ENCODE measurements around the gene PLCXD1.

The PLCXD1 gene

DNA sequence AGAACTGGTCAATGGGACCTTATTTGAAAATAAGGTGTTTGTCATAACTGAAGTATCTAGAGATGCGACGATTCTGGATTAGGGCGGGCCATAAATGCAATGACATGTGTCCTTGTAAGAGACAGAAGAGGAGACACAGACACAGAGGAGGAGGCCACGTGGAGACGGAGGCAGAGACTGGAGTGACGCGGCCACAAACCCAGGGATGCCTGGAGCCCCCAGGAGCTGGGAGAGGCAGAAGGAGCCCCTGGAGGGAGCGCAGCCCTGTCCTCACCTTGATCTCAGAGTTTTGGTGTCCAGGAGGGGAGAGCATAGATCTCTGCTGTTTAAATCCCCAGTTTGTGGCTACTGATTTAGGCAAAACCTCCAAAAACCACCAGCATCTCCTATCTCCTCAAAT, 32.4 kb downstream of the PLCXD1 start:
- Histone ChIP-seq H3K79me1 (ENCODE audit: low read length) (peaks cover 3% of the 10 kb centered on the region), H3K79me2 (ENCODE audit: control insufficient read depth, insufficient read depth, low read length, poor library complexity) (peaks cover 2% of the 10 kb centered on the region), H3K4ac (ENCODE audit: low read depth, low read length) (no peak overlapping the region), H3K4me2 (ENCODE audit: low read length) (no peak overlapping the region), H2AK5ac (ENCODE audit: low read length) (no peak overlapping the region), H3K4me3 (ENCODE audit: low read depth, low read length) (no peak overlapping the region), H3K36me3 (ENCODE audit: control insufficient read depth in 1 of 2, insufficient read depth in 2 of 2, low read length in 2 of 2) (peaks cover 59 to 66% of the 10 kb centered on the region in 2 experiments), H4K8ac (ENCODE audit: low read depth, low read length) (no peak overlapping the region), H3K4me1 (ENCODE audit: control insufficient read depth in 1 of 2, insufficient read depth in 2 of 2, low read length in 2 of 2) (no peaks in the 10 kb centered on the region), H2BK12ac (ENCODE audit: low read length) (no peak overlapping the region), H3K9ac (ENCODE audit: low read length) (no peak overlapping the region), H3K14ac (ENCODE audit: low read length) (no peak overlapping the region), H3K27me3 (ENCODE audit: insufficient read depth, low read length) (no peaks in the 10 kb centered on the region), H3K23ac (ENCODE audit: low read length) (no peak overlapping the region), H3K9me3 (ENCODE audit: insufficient read depth, low read depth, low read length) (peaks cover 10% of the 10 kb centered on the region), H2BK5ac (ENCODE audit: low read depth, low read length, poor library complexity) (no peak overlapping the region), H2AFZ (ENCODE audit: insufficient read depth, low read length, poor library complexity) (no peak overlapping the region), H4K12ac (ENCODE audit: low read depth, low read length) (no peak overlapping the region), H4K91ac (ENCODE audit: low read depth, low read length) (no peak overlapping the region), H2BK120ac (ENCODE audit: insufficient read depth, low read length, poor library complexity) (no peak overlapping the region), H3K18ac (ENCODE audit: low read length) (no peak overlapping the region), H3K27ac (ENCODE audit: low read depth, low read length) (no peak overlapping the region)
- DNase-seq, result no peak
- WGBS (ENCODE audit: extremely low coverage, insufficient coverage, insufficient read length), result no CpG with 5 or more reads among the region's 8 CpGs

DNA sequence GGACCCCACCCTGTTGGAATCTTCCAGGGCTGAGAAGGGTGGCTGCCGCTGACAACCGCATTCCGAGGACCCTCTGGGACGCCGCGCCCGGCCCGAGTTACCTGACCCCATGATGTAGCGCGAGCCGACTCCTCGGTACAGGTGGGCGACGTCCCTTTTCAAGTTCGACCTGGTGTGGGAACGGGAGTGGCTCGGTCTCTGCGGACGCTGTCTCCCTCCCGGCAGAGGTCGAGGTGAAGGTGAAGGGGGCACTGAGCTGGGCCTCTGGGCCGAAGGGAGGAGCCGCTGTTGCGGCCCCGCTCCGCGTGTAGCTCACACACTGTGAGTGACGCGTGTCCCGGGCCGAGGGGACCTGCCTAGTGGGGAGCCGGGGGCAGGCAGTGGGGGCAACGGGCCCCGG, 32.9 kb downstream of the PLCXD1 start:
- Histone ChIP-seq H3K9ac (ENCODE audit: low read length) (no peak overlapping the region), H3K23ac (ENCODE audit: low read length) (no peak overlapping the region), H2AK5ac (ENCODE audit: low read length) (no peak overlapping the region), H2BK12ac (ENCODE audit: low read length) (no peak overlapping the region), H3K9me3 (ENCODE audit: insufficient read depth, low read depth, low read length) (peaks cover 10% of the 10 kb centered on the region), H3K79me1 (ENCODE audit: low read length) (peaks cover 3% of the 10 kb centered on the region), H4K8ac (ENCODE audit: low read depth, low read length) (no peak overlapping the region), H3K4me2 (ENCODE audit: low read length) (no peak overlapping the region), H3K4me3 (ENCODE audit: low read depth, low read length) (no peak overlapping the region), H4K12ac (ENCODE audit: low read depth, low read length) (no peak overlapping the region), H3K79me2 (ENCODE audit: control insufficient read depth, insufficient read depth, low read length, poor library complexity) (peaks cover 3% of the 10 kb centered on the region), H2BK120ac (ENCODE audit: insufficient read depth, low read length, poor library complexity) (no peak overlapping the region), H3K18ac (ENCODE audit: low read length) (no peak overlapping the region), H3K27ac (ENCODE audit: low read depth, low read length) (no peak overlapping the region), H2BK5ac (ENCODE audit: low read depth, low read length, poor library complexity) (no peak overlapping the region), H3K4ac (ENCODE audit: low read depth, low read length) (no peak overlapping the region), H3K27me3 (ENCODE audit: insufficient read depth, low read length) (no peaks in the 10 kb centered on the region), H3K36me3 (ENCODE audit: control insufficient read depth in 1 of 2, insufficient read depth in 2 of 2, low read length in 2 of 2) (peaks cover 59 to 63% of the 10 kb centered on the region in 2 experiments), H2AFZ (ENCODE audit: insufficient read depth, low read length, poor library complexity) (no peak overlapping the region), H3K4me1 (ENCODE audit: control insufficient read depth in 1 of 2, insufficient read depth in 2 of 2, low read length in 2 of 2) (no peaks in the 10 kb centered on the region), H3K14ac (ENCODE audit: low read length) (no peak overlapping the region), H4K91ac (ENCODE audit: low read depth, low read length) (no peak overlapping the region)
- WGBS (ENCODE audit: extremely low coverage, insufficient coverage, insufficient read length), result no CpG with 5 or more reads among the region's 34 CpGs
- DNase-seq, result no peak

DNA sequence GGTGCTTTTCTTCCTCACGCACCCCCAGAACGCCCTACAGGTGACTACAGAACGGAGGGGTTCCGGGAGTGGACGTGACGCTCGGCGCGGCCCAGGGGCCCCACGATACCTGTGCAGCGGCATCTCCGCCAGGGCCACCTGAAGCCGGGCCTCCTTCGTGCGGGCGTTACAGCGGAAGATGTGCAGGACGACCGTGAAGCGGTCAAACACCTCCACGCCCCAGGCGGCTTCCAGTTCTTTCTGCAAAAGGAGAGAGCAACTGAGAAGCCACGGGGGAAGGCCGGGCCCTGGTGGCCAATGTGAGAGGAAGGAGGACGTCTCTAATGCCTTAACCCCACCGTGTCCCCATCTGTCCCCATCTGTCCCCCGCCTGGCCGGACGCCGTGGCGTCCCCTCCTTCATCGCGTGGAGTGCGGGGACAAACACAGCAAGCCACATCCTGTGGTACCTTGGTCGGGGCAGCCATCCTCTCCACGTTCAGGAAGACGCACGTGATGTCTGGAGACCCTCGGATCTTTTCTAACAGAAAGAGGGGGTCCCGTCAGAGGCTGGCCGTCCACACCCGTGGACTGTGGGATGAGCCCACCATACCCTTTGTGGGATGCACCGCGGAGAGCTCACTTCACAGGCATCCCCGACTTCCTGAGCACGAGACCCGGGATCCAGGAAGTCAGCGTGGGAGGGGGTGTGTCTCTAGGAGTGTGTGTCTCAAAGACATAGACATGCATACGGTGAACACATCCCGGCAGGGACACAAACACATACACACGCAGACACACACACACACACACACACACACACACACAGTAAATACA, 33.8 kb downstream of the PLCXD1 start:
- Histone ChIP-seq H2BK12ac (ENCODE audit: low read length) (no peak overlapping the region), H3K27ac (ENCODE audit: low read depth, low read length) (no peak overlapping the region), H3K27me3 (ENCODE audit: insufficient read depth, low read length) (no peaks in the 10 kb centered on the region), H2AK5ac (ENCODE audit: low read length) (no peak overlapping the region), H4K91ac (ENCODE audit: low read depth, low read length) (no peak overlapping the region), H2BK5ac (ENCODE audit: low read depth, low read length, poor library complexity) (no peak overlapping the region), H3K79me1 (ENCODE audit: low read length) (peaks cover 13% of the 10 kb centered on the region), H4K8ac (ENCODE audit: low read depth, low read length) (no peak overlapping the region), H4K12ac (ENCODE audit: low read depth, low read length) (no peak overlapping the region), H2BK120ac (ENCODE audit: insufficient read depth, low read length, poor library complexity) (no peak overlapping the region), H3K23ac (ENCODE audit: low read length) (no peak overlapping the region), H3K4ac (ENCODE audit: low read depth, low read length) (no peak overlapping the region), H3K9me3 (ENCODE audit: insufficient read depth, low read depth, low read length) (peaks cover 10% of the 10 kb centered on the region), H3K4me2 (ENCODE audit: low read length) (no peak overlapping the region), H3K4me1 (ENCODE audit: control insufficient read depth in 1 of 2, insufficient read depth in 2 of 2, low read length in 2 of 2) (no peaks in the 10 kb centered on the region), H3K36me3 (ENCODE audit: control insufficient read depth in 1 of 2, insufficient read depth in 2 of 2, low read length in 2 of 2) (peaks cover 59 to 60% of the 10 kb centered on the region in 2 experiments), H3K4me3 (ENCODE audit: low read depth, low read length) (no peak overlapping the region), H3K14ac (ENCODE audit: low read length) (no peak overlapping the region), H3K79me2 (ENCODE audit: control insufficient read depth, insufficient read depth, low read length, poor library complexity) (peaks cover 12% of the 10 kb centered on the region), H2AFZ (ENCODE audit: insufficient read depth, low read length, poor library complexity) (no peak overlapping the region), H3K9ac (ENCODE audit: low read length) (no peak overlapping the region), H3K18ac (ENCODE audit: low read length) (no peak overlapping the region)
- no peak for DNase-seq
- WGBS (ENCODE audit: extremely low coverage, insufficient coverage, insufficient read length), result no CpG with 5 or more reads among the region's 51 CpGs

- Histone ChIP-seq H3K4me3 (ENCODE audit: low read depth, low read length) (no peak overlapping the region), H3K36me3 (ENCODE audit: control insufficient read depth in 1 of 2, insufficient read depth in 2 of 2, low read length in 2 of 2) (peaks cover 46 to 47% of the 10 kb centered on the region in 2 experiments)
- WGBS (ENCODE audit: extremely low coverage, insufficient coverage, insufficient read length), result no CpG with 5 or more reads among the region's 50 CpGs
Observed at GRCh38 chrX:316351-317325, 35.5 kb downstream of the PLCXD1 start.

More at GRCh38 chrX:316351-317325, 35.5 kb downstream of the PLCXD1 start:
- Histone ChIP-seq H4K91ac (ENCODE audit: low read depth, low read length) (no peak overlapping the region), H3K79me2 (ENCODE audit: control insufficient read depth, insufficient read depth, low read length, poor library complexity) (peaks cover 18% of the 10 kb centered on the region), H3K79me1 (ENCODE audit: low read length) (peaks cover 15% of the 10 kb centered on the region), H2AFZ (ENCODE audit: insufficient read depth, low read length, poor library complexity) (no peak overlapping the region), H2BK12ac (ENCODE audit: low read length) (no peak overlapping the region), H2BK5ac (ENCODE audit: low read depth, low read length, poor library complexity) (no peak overlapping the region), H3K23ac (ENCODE audit: low read length) (no peak overlapping the region), H3K14ac (ENCODE audit: low read length) (no peak overlapping the region), H2AK5ac (ENCODE audit: low read length) (no peak overlapping the region), H3K4me2 (ENCODE audit: low read length) (no peak overlapping the region), H3K27ac (ENCODE audit: low read depth, low read length) (no peak overlapping the region), H3K9me3 (ENCODE audit: insufficient read depth, low read depth, low read length) (peaks cover 10% of the 10 kb centered on the region), H4K12ac (ENCODE audit: low read depth, low read length) (no peak overlapping the region), H3K18ac (ENCODE audit: low read length) (no peak overlapping the region), H3K9ac (ENCODE audit: low read length) (no peak overlapping the region), H3K27me3 (ENCODE audit: insufficient read depth, low read length) (no peaks in the 10 kb centered on the region), H2BK120ac (ENCODE audit: insufficient read depth, low read length, poor library complexity) (no peak overlapping the region), H3K4me1 (ENCODE audit: control insufficient read depth in 1 of 2, insufficient read depth in 2 of 2, low read length in 2 of 2) (peaks cover 0 to 6% of the 10 kb centered on the region in 2 experiments), H4K8ac (ENCODE audit: low read depth, low read length) (no peak overlapping the region), H3K4ac (ENCODE audit: low read depth, low read length) (no peak overlapping the region)
- no peak for DNase-seq
